HepG2 (cell line): Measurements from ENCODE around the gene CYP27A1. TPM values are rescaled to one million over a fixed set of nuclear protein-coding genes. Genes with fewer than 3 reads are reported as not detected.

Experiments used
- CCAR2 ChIP-seq: fragments of 200-400 bp; formaldehyde crosslinking; optimal IDR thresholded peaks from 2 replicates; pipeline ENCODE3; 2018; ENCODE audit warnings: low read depth, mild to moderate bottlenecking, low read length, moderate library complexity
- CSRNP1 ChIP-seq: sonication (generic); formaldehyde crosslinking; IDR thresholded peaks from 2 replicates; pipeline ENCODE4 v1.8.1; 2023; ENCODE audit warnings: mild to moderate bottlenecking, missing genetic modification reagents
- FOXK1 ChIP-seq: sonication (generic); formaldehyde crosslinking; IDR thresholded peaks from 2 replicates; pipeline ENCODE4 v1.4.0; 2020; ENCODE audit warnings: low read depth, missing genetic modification reagents, borderline replicate concordance
- HNF1B ChIP-seq: sonication (generic); formaldehyde crosslinking; IDR thresholded peaks from 2 replicates; pipeline ENCODE4 v1.5.1; 2020; ENCODE audit warnings: mild to moderate bottlenecking, moderate library complexity, missing genetic modification reagents
- HNF4A ChIP-seq: sonication (generic); formaldehyde crosslinking; IDR thresholded peaks from 2 replicates; pipeline ENCODE4 v1.4.0; 2020; ENCODE audit warnings: missing genetic modification reagents
- HOXD1 ChIP-seq: sonication (generic); formaldehyde crosslinking; IDR thresholded peaks from 2 replicates; pipeline ENCODE4 v1.5.0; 2020; ENCODE audit warnings: missing genetic modification reagents
- MAFK ChIP-seq, 2 experiments: IDR thresholded peaks in 1 of 2; conservative IDR thresholded peaks in 1 of 2; 2 replicates each; pipeline ENCODE4 v1.6.1; 2011; ENCODE audit warnings: improper control_type of control experiment in 2 of 2, low read length in 2 of 2
- NCOA1 ChIP-seq: sonication (generic); formaldehyde crosslinking; IDR thresholded peaks from 2 replicates; pipeline ENCODE4 v1.9.0; 2021; ENCODE audit warnings: missing genetic modification reagents
- NFKB2 ChIP-seq: sonication (generic); formaldehyde crosslinking; IDR thresholded peaks from 2 replicates; pipeline ENCODE4 v1.4.0; 2020; ENCODE audit warnings: missing genetic modification reagents, borderline replicate concordance
- SALL2 ChIP-seq: sonication (generic); formaldehyde crosslinking; IDR thresholded peaks from 2 replicates; pipeline ENCODE4 v1.8.1; 2023; ENCODE audit warnings: mild to moderate bottlenecking, missing genetic modification reagents, inconsistent platforms
- SATB2 ChIP-seq: sonication (generic); formaldehyde crosslinking; IDR thresholded peaks from 2 replicates; pipeline ENCODE4 v1.5.0; 2020; ENCODE audit warnings: missing genetic modification reagents
- XRCC5 ChIP-seq: fragments of 200-400 bp; formaldehyde crosslinking; optimal IDR thresholded peaks from 2 replicates; pipeline ENCODE3; 2017; ENCODE audit warnings: mild to moderate bottlenecking, low read length
- ZBTB8A ChIP-seq: sonication (generic); formaldehyde crosslinking; IDR thresholded peaks from 2 replicates; pipeline ENCODE4 v1.4.0; 2020; ENCODE audit warnings: mild to moderate bottlenecking, low read depth, missing genetic modification reagents, borderline replicate concordance
- ZFP37 ChIP-seq: sonication (generic); formaldehyde crosslinking; IDR thresholded peaks from 2 replicates; pipeline ENCODE4 v1.4.0; 2020; ENCODE audit warnings: missing genetic modification reagents, borderline replicate concordance
- ZMAT3 ChIP-seq: sonication (generic); formaldehyde crosslinking; conservative IDR thresholded peaks from 2 replicates; pipeline ENCODE4 v1.7.0; 2021; ENCODE audit warnings: missing genetic modification reagents
- ZNF275 ChIP-seq: sonication (generic); formaldehyde crosslinking; IDR thresholded peaks from 2 replicates; pipeline ENCODE4 v1.8.0; 2022; ENCODE audit warnings: missing genetic modification reagents, mild to moderate bottlenecking, inconsistent platforms, borderline replicate concordance
- ZNF282 ChIP-seq: fragments of 450-650 bp; IDR thresholded peaks from 2 replicates; pipeline ENCODE4 v1.6.1; 2018; ENCODE audit not compliant: partially characterized antibody
- ZNF468 ChIP-seq: sonication (generic); formaldehyde crosslinking; IDR thresholded peaks from 2 replicates; pipeline ENCODE4 v1.8.0; 2022; ENCODE audit warnings: mild to moderate bottlenecking, moderate library complexity, missing genetic modification reagents
- ZNF580 ChIP-seq: IDR thresholded peaks from 2 replicates; pipeline ENCODE4 v1.6.1; 2016; ENCODE audit warnings: low read depth, borderline replicate concordance
- ZNF800 ChIP-seq: sonication (generic); formaldehyde crosslinking; IDR thresholded peaks from 2 replicates; pipeline ENCODE4 v1.4.0; 2020; ENCODE audit warnings: missing genetic modification reagents
- polyA plus RNA-seq, 8 experiments: library from polyadenylated mRNA; depleted of rRNA in 3 of 8; stranded (reverse) in 7 of 8; unstranded in 1 of 8; fragments of >200 nt; fragmentation: Illumina TruSeq in 4 of 8; extraction: Trizol in 4 of 8; gene quantifications; 2 replicates each; pipeline versions ENCODE4 v1.2.1 to v1.2.3, GENCODE V29; 2011 to 2016; ENCODE audit warnings: low read depth in 4 of 8, missing spikeins in 1 of 8, mixed read lengths in 1 of 8; ENCODE audit not compliant: insufficient read depth in 1 of 8
- total RNA-seq, 5 experiments: library from RNA; depleted of rRNA; stranded (reverse); fragments of >200 nt; fragmentation: Illumina TruSeq; extraction: Trizol; gene quantifications; 2 replicates each; pipeline ENCODE4 v1.2.3, GENCODE V29; 2016; ENCODE audit warnings: low read depth in 1 of 5

CYP27A1 gene
- total and polyA plus RNA-seq, 2 of the 13 experiments (the other 11 are each of a cell fraction or from before 2014, with no cell fraction given), result 157 to 266 TPM

GRCh38 chr2:218806346-218806978, 24.5 kb downstream of the CYP27A1 start (continued):
- TF ChIP-seq ZMAT3 (CRISPR knock-in tag), result no peak
- TF ChIP-seq ZFP37 (CRISPR knock-in tag), result no peak
- no peak for TF ChIP-seq HOXD1 (CRISPR knock-in tag)
- TF ChIP-seq CCAR2, result peak; percentile 57
- peak; percentile 55 for TF ChIP-seq HNF1B (CRISPR knock-in tag)
- no peak for TF ChIP-seq ZNF468
- peak; percentile 65 for TF ChIP-seq HNF4A (CRISPR knock-in tag)
- no peak for TF ChIP-seq ZBTB8A (CRISPR knock-in tag)
- no peak for TF ChIP-seq NFKB2
- TF ChIP-seq ZNF800 (CRISPR knock-in tag), result no peak
- peak; percentile 73; the same call in 1 of the 2 replicates for TF ChIP-seq FOXK1 (CRISPR knock-in tag)
- no peak for TF ChIP-seq SALL2
- peak; percentile 47 for TF ChIP-seq XRCC5
- TF ChIP-seq CSRNP1 (CRISPR knock-in tag), result no peak
- no peak for TF ChIP-seq SATB2 (CRISPR knock-in tag)
- TF ChIP-seq ZNF580 (CRISPR knock-in tag), result no peak
- TF ChIP-seq NCOA1 (CRISPR knock-in tag), result no peak
- TF ChIP-seq ZNF275, result no peak
- TF ChIP-seq MAFK (conservative IDR thresholded peaks at IDR 0.05 in 1 of 2, IDR thresholded peaks at IDR 0.05 in 1 of 2; ENCODE audit: low read length in 2 of 2), result 0 out of 4 replicates have a peak, but pooled peaks of 1 of the 2 experiments have one; percentile 24
- no peak for TF ChIP-seq ZNF282
